Esophagus muscularis mucosa (tissue), 3 donors: Measurements from ENCODE around the gene ACKR2.

ENCODE experiments used
- CTCF ChIP-seq, 3 experiments: fragments of 200-600 bp in 2 of 3; fragments of 450-650 bp in 1 of 3; sonication (generic) in 2 of 3; IDR thresholded peaks; one replicate each; pipeline ENCODE4 v1.5.1; 2017 to 2019; ENCODE audit warnings: antibody characterized with exemption in 3 of 3, mild to moderate bottlenecking in 2 of 3, moderate library complexity in 1 of 3
- POLR2A ChIP-seq: fragments of 450-650 bp; IDR thresholded peaks from one replicate; pipeline ENCODE4 v1.6.1; 2017; ENCODE audit warnings: antibody characterized with exemption, moderate library complexity, mild to moderate bottlenecking, low read depth
- POLR2AphosphoS5 ChIP-seq, 2 donors: sonication (generic); formaldehyde crosslinking; IDR thresholded peaks; one replicate each; pipeline ENCODE4 v1.6.1; 2017; ENCODE audit warnings: antibody characterized with exemption in 2 of 2

- TF ChIP-seq CTCF (IDR thresholded peaks at IDR 0.05) (no peak), POLR2A (no peak), POLR2AphosphoS5 (IDR thresholded peaks at IDR 0.05) (no peak)
Measured at GRCh38 chr3:42856544-42856943, 47.3 kb downstream of the ACKR2 start.
